Stimulated activated CD8-positive, alpha-beta memory T cell treated with anti-CD3 and anti-CD28 coated beads, Interleukin-12 subunit alpha, Interleukin-12 subunit beta, amount 100 ng/mL, for 24 hours (primary cell): ENCODE measurements around the gene KLHL5.
"Not testable (repeated sequence)": the region's sequence is repeated elsewhere in the genome, so short reads cannot be mapped to it uniquely, and the experiment has no call there.

Experiments used
- DNase-seq: peaks from one replicate; pipeline ENCODE4 v3.0.0-alpha.2; 2020; ENCODE audit errors: extremely low read depth

Gene KLHL5

GRCh38 chr4:39103291-39103690, 41.3 kb downstream of the KLHL5 start:
- DNase-seq: no peak

- DNase-seq: no peak
Measured at GRCh38 chr4:39104255-39104654, 42.2 kb downstream of the KLHL5 start.

DNA sequence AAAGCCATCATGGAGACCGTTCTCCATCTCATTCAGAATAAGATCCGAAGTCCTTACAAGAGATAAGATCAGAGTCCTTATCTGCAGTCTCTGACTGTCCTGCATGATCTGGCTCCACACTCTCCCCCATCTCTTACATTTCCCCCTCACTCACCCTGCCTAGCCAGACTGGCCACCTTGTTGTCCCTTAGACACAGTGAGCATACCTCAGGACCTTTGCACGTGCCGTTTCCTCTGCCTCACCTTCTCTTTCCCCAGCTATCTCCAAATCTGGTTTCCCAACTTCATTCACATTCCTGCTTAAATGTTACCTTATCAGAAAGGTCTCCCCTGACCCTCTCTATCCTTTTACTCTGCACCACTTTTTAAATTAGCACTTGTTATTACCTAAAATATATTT, 44.0 kb downstream of the KLHL5 start:
- no peak for DNase-seq

- DNase-seq: no peak
Measured at GRCh38 chr4:39114436-39114835, 52.4 kb downstream of the KLHL5 start.

DNA sequence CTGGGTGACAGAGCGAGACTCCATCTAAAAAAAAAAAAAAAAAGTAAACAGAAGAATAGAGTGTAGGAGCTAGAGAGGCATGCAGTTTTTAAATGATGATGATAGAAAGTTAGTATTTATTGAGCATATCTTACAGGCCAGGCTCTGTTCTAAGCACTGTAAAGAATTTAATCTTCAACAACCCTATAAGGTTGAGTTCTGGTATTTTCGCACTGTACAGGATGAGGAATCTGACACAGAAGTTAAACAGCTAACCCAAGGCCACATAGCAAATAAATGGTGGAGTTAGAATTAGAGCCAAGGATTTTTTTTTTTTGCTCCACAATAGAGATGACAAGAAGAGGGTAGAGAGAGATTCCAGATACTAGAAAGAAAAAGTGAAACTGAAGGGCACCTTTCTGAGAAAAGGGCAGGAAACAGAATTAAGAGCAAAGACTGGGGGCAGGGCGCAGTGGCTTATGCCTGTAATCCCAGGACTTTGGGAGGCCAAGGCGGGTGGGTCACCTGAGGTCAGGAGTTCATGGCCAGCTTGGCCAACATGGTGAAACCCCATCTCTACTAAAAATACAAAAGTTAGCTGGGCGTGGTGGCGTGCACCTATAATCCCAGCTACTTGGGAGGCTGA, 56.1 kb downstream of the KLHL5 start:
- no peak for DNase-seq

GRCh38 chr4:39120418-39120817, 58.4 kb downstream of the KLHL5 start:
- DNase-seq: no peak

- DNase-seq: no peak
Measured at GRCh38 chr4:39124885-39125599, 63.0 kb downstream of the KLHL5 start.

- no peak for DNase-seq
Measured at GRCh38 chr4:39125600-39125985, 63.6 kb downstream of the KLHL5 start.

DNA sequence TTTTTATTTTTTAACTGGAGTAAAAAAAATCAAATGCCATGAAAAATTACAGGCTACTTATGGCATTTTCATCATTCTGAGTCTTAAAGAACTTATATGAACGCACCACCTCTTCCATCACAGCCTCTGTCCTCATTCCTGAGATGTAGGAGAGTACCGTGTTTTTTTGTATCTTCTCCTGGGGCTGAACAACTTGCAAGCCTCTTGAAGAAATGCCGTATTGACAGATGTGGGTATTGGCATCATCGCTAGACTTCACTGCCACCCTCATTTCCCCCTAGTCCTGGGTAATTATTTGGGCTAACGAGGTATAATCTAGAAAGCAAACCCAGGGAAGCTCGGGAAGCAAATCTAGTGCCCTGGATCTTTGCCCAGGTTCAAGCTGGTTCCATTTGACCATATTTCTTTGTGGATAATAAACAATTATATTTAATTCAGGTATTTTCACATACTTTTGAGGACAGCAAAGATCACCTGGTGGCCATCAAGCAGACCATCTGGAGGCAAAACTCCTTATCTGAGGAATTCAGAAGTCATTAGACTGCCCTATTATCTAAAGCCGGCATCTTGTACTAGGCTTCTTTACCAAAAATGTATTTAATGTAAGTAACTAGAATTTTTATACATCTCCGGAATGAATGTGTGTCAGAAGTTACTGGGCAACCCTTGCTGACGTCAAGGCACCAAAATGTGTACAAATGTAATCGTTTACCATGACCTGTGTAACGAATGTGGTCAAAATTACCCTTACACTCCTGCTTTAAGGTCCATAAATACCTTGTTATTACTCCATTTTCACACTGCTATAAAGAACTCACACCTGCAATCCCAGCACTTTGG, 64.4 kb downstream of the KLHL5 start:
- DNase-seq: no peak

GRCh38 chr4:39133623-39134022, 71.6 kb downstream of the KLHL5 start:
- DNase-seq: no peak

DNA sequence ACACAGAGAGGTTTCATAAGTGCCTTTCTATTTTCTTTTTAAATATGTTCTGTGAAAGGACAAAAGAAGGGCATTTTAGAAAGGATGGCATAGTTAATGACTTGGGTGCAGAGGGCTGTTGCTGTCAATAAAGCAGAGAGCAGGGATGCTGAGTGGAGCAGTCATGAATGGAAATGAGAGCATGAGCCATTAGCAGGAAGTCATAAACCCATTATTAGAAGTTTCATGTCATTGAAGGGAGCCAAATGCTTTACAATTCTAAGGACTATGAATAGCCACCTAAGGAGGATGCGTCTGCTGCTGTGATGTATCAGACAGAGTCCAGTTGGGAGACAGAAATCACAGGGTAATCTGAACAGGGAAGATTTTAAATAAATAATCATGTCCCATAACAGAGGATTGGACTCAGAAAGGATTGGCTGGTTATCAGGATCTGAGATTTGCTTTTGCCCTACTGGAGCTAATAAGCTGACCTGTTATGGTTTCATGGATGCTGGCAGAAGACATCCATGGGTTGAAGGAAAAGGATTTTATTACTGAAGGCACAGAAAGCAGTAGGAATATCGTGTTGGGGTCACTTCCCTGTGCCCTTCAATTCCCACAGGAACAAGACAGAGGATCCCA, 72.8 kb downstream of the KLHL5 start:
- DNase-seq: no peak

DNA sequence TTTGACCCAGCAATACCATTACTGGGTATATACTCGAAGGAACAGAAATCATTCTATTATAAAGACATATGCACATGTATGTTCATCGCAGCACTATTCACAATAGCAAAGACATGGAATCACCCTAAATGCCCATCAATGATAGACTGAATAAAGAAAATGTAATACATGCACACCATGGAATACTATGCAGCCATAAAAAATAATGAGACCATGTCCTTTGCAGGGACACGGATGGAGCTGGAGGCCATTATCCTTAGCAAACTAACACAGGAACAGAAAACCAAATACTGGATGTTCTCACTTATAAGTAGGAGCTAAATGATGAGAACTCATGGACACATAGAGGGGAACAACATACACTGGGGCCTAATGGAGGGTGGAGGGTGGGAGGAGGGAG, 76.2 kb downstream of the KLHL5 start:
- DNase-seq: not testable (repeated sequence)

GRCh38 chr4:39146211-39146610, 84.2 kb downstream of the KLHL5 start:
- DNase-seq: no peak

DNA sequence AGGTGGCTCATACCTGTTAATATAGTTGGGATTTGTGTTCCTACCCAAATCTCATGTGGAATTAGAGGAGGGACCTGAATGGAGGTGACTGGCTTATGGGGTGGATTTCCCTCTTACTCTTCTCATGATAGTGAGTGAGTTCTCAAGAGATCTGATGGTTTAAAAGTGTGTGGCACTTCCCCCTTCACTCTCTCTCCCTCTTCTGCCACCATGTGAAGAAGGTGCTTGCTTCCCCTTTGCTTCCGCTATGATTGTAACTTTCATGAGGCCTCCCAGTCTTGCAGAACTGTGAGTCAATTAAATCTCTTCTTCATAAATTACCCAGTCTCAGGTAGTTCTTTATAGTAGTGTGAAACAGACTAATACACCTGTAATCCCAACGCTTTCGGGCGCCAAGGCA, 92.0 kb downstream of the KLHL5 start:
- DNase-seq: no peak

DNA sequence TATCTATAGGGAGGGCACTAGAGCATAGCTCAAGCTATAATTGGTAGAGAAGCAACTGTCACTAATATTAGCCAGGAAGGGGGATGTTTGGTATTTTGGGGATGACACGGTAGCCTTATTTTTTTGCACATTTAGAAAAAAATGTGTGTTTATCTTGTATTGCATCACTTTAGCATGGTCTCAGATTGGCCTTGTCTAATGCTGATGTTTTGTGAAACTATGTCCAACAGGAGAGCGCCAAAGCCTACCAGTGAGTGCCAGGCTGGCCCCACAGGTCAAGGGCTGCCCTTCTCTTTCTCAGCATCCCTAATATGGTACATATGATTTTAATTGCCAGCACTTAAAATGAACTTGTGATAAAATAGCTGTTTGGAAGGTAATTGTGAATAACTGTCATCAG, 95.5 kb downstream of the KLHL5 start:
- no peak for DNase-seq

- DNase-seq: no peak
Measured at GRCh38 chr4:39166177-39166576, 104.1 kb downstream of the KLHL5 start.

GRCh38 chr4:39166669-39167068, 104.6 kb downstream of the KLHL5 start:
- no peak for DNase-seq

DNA sequence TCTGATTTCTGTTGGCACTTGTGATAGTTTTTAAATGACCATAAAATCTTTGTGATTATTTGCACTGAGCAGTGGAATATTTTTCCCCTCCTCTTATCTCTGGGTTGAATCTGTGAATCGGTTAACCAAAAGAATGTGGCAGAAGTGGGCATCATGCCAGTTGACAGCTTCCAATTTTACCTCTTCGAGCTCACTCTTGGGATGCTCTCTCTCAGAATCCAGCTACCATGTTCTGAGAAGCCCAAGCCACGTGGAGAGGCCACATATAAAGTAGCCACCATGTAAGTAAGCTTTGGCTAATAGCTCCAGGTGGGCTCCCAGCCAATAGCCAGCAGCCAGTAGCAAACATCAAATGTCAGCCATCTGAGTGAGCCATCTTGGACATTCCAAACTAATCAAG, 107.4 kb downstream of the KLHL5 start:
- no peak for DNase-seq

DNA sequence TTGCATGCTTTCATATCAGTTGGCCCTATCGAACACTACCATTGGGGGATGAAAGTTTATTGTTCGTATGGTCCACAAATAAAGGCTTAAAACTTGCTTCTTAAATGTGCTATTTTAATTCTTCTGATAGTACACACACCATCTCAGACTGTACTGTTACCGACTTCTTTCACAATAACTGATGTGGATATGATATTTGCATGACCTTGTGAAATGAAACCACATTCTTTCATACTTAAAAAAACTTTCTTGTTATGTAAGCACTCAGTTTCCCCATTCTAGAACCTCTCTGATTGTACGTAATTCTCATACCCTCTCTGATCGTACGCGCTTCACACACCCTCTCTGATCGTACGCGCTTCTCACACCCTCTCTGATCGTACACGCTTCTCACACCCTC, 108.3 kb downstream of the KLHL5 start:
- DNase-seq: no peak
